Hepatocyte (in vitro differentiated cells): Measurements from ENCODE around the gene TENT5C. TPM values are rescaled to one million over a fixed set of nuclear protein-coding genes. Genes with fewer than 3 reads are reported as not detected.
A peak's percentile ranks its signal among the peaks of the same experiment; 100 is the strongest.

Experiments used
- DNase-seq: peaks from one replicate; pipeline ENCODE4 v3.0.0-alpha.2; 2016; ENCODE audit warnings: low spot score
- H2AFZ ChIP-seq: fragments of 200-600 bp; sonication (generic); 2 replicates; pipeline ENCODE4 v1.6.0; 2016; ENCODE audit warnings: antibody characterized with exemption, mild to moderate bottlenecking
- H3K27ac ChIP-seq: fragments of 200-600 bp; sonication (generic); 2 replicates; pipeline ENCODE4 v1.5.1; 2016; ENCODE audit warnings: mild to moderate bottlenecking
- H3K27me3 ChIP-seq: fragments of 200-600 bp; sonication (generic); 2 replicates; pipeline ENCODE4 v1.6.1; 2016
- H3K36me3 ChIP-seq: fragments of 200-600 bp; sonication (generic); replicated peaks from 2 replicates; pipeline ENCODE4 v1.5.1; 2016; ENCODE audit warnings: low read depth; ENCODE audit not compliant: insufficient read depth
- H3K4me1 ChIP-seq: fragments of 200-600 bp; sonication (generic); 2 replicates; pipeline ENCODE4 v1.5.1; 2016; ENCODE audit warnings: mild to moderate bottlenecking, moderate library complexity; ENCODE audit not compliant: insufficient read depth
- H3K4me2 ChIP-seq: fragments of 200-600 bp; sonication (generic); 2 replicates; pipeline ENCODE4 v1.6.0; 2016
- H3K4me3 ChIP-seq: fragments of 200-600 bp; sonication (generic); 2 replicates; pipeline ENCODE4 v1.5.1; 2016; ENCODE audit warnings: mild to moderate bottlenecking
- H3K79me2 ChIP-seq: fragments of 200-600 bp; sonication (generic); 2 replicates; pipeline ENCODE4 v1.6.0; 2017; ENCODE audit warnings: mild to moderate bottlenecking
- H3K9me2 ChIP-seq: fragments of 200-600 bp; sonication (generic); replicated peaks from 2 replicates; pipeline ENCODE4 v1.6.0; 2017; ENCODE audit warnings: mild to moderate bottlenecking; ENCODE audit not compliant: insufficient read depth
- H3K9me3 ChIP-seq: fragments of 200-600 bp; sonication (generic); 2 replicates; pipeline ENCODE4 v1.5.1; 2016; ENCODE audit warnings: low read depth, mild to moderate bottlenecking
- H4K20me1 ChIP-seq: fragments of 200-600 bp; sonication (generic); 2 replicates; pipeline ENCODE4 v1.6.0; 2016; ENCODE audit warnings: mild to moderate bottlenecking; ENCODE audit not compliant: insufficient read depth, poor library complexity, severe bottlenecking
- EZH2 ChIP-seq: fragments of 200-600 bp; sonication (generic); IDR thresholded peaks from 2 replicates; pipeline ENCODE4 v1.6.1; 2016; ENCODE audit warnings: antibody characterized with exemption, mild to moderate bottlenecking, borderline replicate concordance
- EZH2phosphoT487 ChIP-seq: fragments of 200-600 bp; sonication (generic); IDR thresholded peaks from one replicate; pipeline ENCODE4 v1.6.1; 2018; ENCODE audit warnings: antibody characterized with exemption, mild to moderate bottlenecking, low read depth, moderate library complexity; ENCODE audit not compliant: unreplicated experiment, severe bottlenecking
- WGBS: methylation state at CpG from one replicate; pipeline ENCODE4 v1.1.6; 2016; ENCODE audit warnings: low lambda C conversion rate; ENCODE audit errors: missing lambda C conversion rate; 5-methylcytosine and 5-hydroxymethylcytosine counted together
- polyA plus RNA-seq: library from polyadenylated mRNA; unstranded; fragments of >200 nt; fragmentation: Nextera tagmentation; extraction: Ambion mirVana; gene quantifications from 2 replicates; pipeline ENCODE4 v1.2.1, GENCODE V29; 2016
- total RNA-seq: library from RNA; depleted of rRNA; stranded (reverse); fragments of >200 nt; gene quantifications from 2 replicates; pipeline ENCODE4 v1.2.3, GENCODE V29; 2014
- TF ChIP-seq, protein P1 (sequence below): fragments of 200-600 bp; sonication (generic); IDR thresholded peaks from 2 replicates; pipeline ENCODE4 v1.5.1; 2016; ENCODE audit warnings: antibody characterized with exemption, mild to moderate bottlenecking; ENCODE audit not compliant: poor library complexity

The TENT5C gene
- total and polyA plus RNA-seq, 2 experiments from 2014 or later, result 2.5 to 4.1 TPM

DNA sequence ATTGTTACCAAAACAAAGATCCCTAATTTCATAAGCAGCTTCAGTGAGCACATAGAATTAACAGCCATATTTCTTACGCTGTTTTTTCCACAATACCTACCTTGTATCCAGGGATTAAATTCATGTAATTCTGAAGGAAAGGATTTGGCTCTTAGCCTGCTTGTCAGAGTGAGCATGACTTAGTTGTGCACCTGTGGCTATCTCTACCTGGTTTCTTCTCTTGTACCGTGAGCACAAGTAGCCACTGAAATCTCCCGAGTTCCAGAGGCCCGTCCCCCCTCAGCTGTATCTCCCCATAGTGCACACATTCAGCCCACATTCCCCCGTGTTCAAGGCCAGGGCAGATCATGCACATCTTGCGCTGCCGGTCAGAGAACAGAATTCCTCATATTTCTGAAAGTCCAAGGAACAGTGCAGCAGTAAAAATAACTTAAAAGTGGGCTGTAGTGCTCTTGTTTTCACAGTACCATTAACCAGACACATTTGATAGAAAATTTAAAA is 2.3 kb downstream of the TENT5C start:
- peaks cover 16% of the 10 kb centered on the region for H3K4me1 ChIP-seq
- H3K27ac ChIP-seq, result no peak overlapping the region
- DNase-seq, result no peak
- no peaks in the 10 kb centered on the region for H3K36me3 ChIP-seq
- no peak for TF ChIP-seq EZH2
- TF ChIP-seq, protein P1, sequence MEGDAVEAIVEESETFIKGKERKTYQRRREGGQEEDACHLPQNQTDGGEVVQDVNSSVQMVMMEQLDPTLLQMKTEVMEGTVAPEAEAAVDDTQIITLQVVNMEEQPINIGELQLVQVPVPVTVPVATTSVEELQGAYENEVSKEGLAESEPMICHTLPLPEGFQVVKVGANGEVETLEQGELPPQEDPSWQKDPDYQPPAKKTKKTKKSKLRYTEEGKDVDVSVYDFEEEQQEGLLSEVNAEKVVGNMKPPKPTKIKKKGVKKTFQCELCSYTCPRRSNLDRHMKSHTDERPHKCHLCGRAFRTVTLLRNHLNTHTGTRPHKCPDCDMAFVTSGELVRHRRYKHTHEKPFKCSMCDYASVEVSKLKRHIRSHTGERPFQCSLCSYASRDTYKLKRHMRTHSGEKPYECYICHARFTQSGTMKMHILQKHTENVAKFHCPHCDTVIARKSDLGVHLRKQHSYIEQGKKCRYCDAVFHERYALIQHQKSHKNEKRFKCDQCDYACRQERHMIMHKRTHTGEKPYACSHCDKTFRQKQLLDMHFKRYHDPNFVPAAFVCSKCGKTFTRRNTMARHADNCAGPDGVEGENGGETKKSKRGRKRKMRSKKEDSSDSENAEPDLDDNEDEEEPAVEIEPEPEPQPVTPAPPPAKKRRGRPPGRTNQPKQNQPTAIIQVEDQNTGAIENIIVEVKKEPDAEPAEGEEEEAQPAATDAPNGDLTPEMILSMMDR, result no peak
- no peak for TF ChIP-seq EZH2phosphoT487
- no peak overlapping the region for H2AFZ ChIP-seq
- 78% methylated on average over 7 of the region's 7 CpGs for WGBS
- no peak overlapping the region for H3K4me3 ChIP-seq
- H3K4me2 ChIP-seq, result peak overlapping the region; percentile 95
- H3K27me3 ChIP-seq, result no peaks in the 10 kb centered on the region
- H3K79me2 ChIP-seq, result peaks cover 33% of the 10 kb centered on the region
- no peaks in the 10 kb centered on the region for H3K9me2 ChIP-seq
- H4K20me1 ChIP-seq, result no peaks in the 10 kb centered on the region
- no peaks in the 10 kb centered on the region for H3K9me3 ChIP-seq

DNA sequence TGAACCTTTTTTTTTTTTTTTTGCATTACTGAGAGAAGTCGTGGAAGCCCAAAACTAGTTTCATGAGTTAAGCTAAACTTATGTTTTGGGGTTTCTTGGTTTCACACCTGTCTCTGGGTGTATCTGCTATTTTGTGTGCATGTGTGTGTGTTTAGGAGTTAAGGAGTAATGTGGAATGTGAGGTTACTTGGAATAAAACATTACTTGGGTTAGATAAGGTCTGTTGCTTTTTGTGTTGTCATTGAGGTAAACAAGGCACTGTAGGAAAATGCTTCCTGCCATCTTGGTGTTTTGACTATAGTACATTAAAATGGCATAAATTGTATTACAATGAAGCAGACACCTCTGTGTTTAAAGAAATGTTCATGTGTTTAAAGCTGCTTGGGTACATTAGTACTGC is 2.9 kb downstream of the TENT5C start:
- H3K79me2 ChIP-seq, result peaks cover 34% of the 10 kb centered on the region
- H4K20me1 ChIP-seq, result no peaks in the 10 kb centered on the region
- no peak for TF ChIP-seq EZH2phosphoT487
- no peak for TF ChIP-seq EZH2
- TF ChIP-seq, protein P1, result no peak
- no peak overlapping the region for H3K27ac ChIP-seq
- H3K4me1 ChIP-seq, result peaks cover 22% of the 10 kb centered on the region
- H3K9me3 ChIP-seq, result no peaks in the 10 kb centered on the region
- WGBS, result 75% methylated on average over 1 of the region's 1 CpG
- no peaks in the 10 kb centered on the region for H3K9me2 ChIP-seq
- no peaks in the 10 kb centered on the region for H3K36me3 ChIP-seq
- no peaks in the 10 kb centered on the region for H3K27me3 ChIP-seq
- H3K4me2 ChIP-seq, result peak overlapping the region; percentile 95
- H2AFZ ChIP-seq, result no peak overlapping the region
- DNase-seq, result no peak
- H3K4me3 ChIP-seq, result no peak overlapping the region

DNA sequence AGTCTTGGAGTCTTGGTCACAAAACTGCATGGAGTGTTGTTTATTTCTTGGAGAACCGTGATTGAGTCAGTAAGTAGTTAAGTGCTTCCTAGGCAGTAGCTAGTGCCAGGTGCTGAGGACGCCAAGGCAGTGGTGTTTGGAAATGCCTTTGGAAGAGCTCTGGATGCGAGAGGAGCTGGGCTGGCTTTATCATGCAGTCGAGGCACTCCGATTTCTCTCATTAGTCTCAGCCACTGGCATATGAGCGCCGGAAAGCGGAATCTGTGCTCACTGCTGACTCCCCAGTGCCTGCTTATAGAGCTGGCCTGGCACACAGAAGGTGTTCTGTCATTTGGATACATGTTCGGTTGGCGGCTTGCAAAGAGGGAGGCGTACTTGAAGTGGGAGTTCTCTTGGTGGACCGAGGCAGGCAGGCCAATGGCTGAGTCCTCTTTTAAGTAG is 3.6 kb downstream of the TENT5C start:
- Histone ChIP-seq H3K4me2 (no peak overlapping the region), H2AFZ (no peak overlapping the region), H3K27ac (no peak overlapping the region), H3K79me2 (peaks cover 37% of the 10 kb centered on the region), H3K27me3 (no peaks in the 10 kb centered on the region), H3K9me2 (no peaks in the 10 kb centered on the region), H3K4me3 (no peak overlapping the region), H3K4me1 (peaks cover 28% of the 10 kb centered on the region), H4K20me1 (no peaks in the 10 kb centered on the region), H3K9me3 (no peaks in the 10 kb centered on the region), H3K36me3 (no peaks in the 10 kb centered on the region)
- TF ChIP-seq, protein P1, result no peak
- no peak for TF ChIP-seq EZH2
- no peak for DNase-seq
- 87% methylated on average over 12 of the region's 12 CpGs for WGBS

DNA sequence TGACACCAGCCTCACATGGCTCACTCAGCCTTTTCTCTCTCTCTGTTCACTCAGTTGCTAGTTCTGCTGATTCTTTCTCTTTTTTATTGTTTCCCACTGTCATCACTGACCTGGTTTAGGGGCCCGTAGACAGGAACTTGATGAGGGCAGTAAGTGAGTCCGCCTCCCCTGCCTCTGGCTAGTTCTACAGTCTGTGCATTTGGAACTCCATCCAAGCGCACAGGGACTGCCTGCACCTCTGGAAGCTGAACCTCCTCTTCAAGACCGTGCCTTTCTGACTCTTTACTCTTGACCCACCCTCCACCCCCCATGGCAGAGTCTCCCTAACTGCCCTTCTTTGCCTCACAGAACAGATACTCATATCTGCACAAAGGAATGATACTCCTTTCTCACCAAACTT is 4.2 kb downstream of the TENT5C start:
- no peaks in the 10 kb centered on the region for H3K9me2 ChIP-seq
- 87% methylated on average over 4 of the region's 4 CpGs for WGBS
- no peak overlapping the region for H2AFZ ChIP-seq
- no peak overlapping the region for H3K27ac ChIP-seq
- TF ChIP-seq, protein P1, result no peak
- TF ChIP-seq EZH2phosphoT487 (no peak), EZH2 (no peak)
- no peaks in the 10 kb centered on the region for H3K27me3 ChIP-seq
- H3K36me3 ChIP-seq, result no peaks in the 10 kb centered on the region
- no peaks in the 10 kb centered on the region for H4K20me1 ChIP-seq
- H3K9me3 ChIP-seq, result no peaks in the 10 kb centered on the region
- no peak overlapping the region for H3K4me2 ChIP-seq
- peaks cover 28% of the 10 kb centered on the region for H3K4me1 ChIP-seq
- H3K4me3 ChIP-seq, result no peak overlapping the region
- peaks cover 37% of the 10 kb centered on the region for H3K79me2 ChIP-seq
- DNase-seq, result no peak
